Activated T-cell treated with anti-CD3 and anti-CD28 coated beads for 1 hour (primary cell): Measurements from ENCODE around the gene TARS1.
"Not testable (repeated sequence)": the region's sequence is repeated elsewhere in the genome, so short reads cannot be mapped to it uniquely, and the experiment has no call there.

Experiments used
- DNase-seq: peaks from one replicate; pipeline ENCODE4 v3.0.0-alpha.2; 2020; ENCODE audit warnings: low read depth

TARS1 gene

GRCh38 chr5:33488558-33489355, 48.0 kb downstream of the TARS1 start:
- no peak for DNase-seq

- DNase-seq: no peak
Measured at GRCh38 chr5:33489481-33490067, 48.8 kb downstream of the TARS1 start.

GRCh38 chr5:33490071-33490665, 49.4 kb downstream of the TARS1 start:
- DNase-seq: no peak

GRCh38 chr5:33491941-33492340, 51.2 kb downstream of the TARS1 start:
- no peak for DNase-seq

- no peak for DNase-seq
Measured at GRCh38 chr5:33494466-33494865, 53.7 kb downstream of the TARS1 start.

- no peak for DNase-seq
Measured at GRCh38 chr5:33501260-33501659, 60.5 kb downstream of the TARS1 start.

- DNase-seq: no peak
Measured at GRCh38 chr5:33501899-33502298, 61.1 kb downstream of the TARS1 start.

GRCh38 chr5:33504570-33504969, 63.8 kb downstream of the TARS1 start:
- no peak for DNase-seq

GRCh38 chr5:33507426-33507825, 66.7 kb downstream of the TARS1 start:
- no peak for DNase-seq

- DNase-seq: no peak
Measured at GRCh38 chr5:33509036-33509435, 68.3 kb downstream of the TARS1 start.

- DNase-seq: no peak
Measured at GRCh38 chr5:33513462-33514185, 72.9 kb downstream of the TARS1 start.

- DNase-seq: not testable (repeated sequence)
Measured at GRCh38 chr5:33515366-33515765, 74.6 kb downstream of the TARS1 start.

- DNase-seq: no peak
Measured at GRCh38 chr5:33516421-33516820, 75.7 kb downstream of the TARS1 start.
